NCI-H1092 (cell line): ENCODE measurements around the gene TEX55.
"Not testable (repeated sequence)": the region's sequence is repeated elsewhere in the genome, so short reads cannot be mapped to it uniquely, and the experiment has no call there.

Experiments
- DNase-seq: peaks from one replicate; lab custom pipeline; 2025; lab: John Stamatoyannopoulos, UW

Gene TEX55

DNA sequence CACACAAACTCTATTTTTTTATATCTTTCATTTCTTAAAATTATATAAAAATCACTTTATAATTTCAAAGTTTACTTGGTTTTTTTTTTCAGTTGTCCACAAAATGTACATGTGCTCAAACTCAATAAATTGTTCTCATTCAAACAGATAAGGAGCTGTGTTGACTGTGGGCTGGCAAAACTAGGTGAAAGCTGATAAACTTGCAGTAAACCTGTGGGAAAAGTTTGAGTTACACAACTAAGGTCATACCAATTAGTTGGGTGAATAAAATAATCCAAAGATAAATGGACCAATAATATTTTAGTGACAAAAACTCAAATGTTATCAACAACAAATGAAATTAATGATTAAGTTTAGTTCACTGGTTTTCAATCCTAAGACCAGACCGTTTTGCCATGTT, 14.8 kb downstream of the TEX55 start:
- no peak for DNase-seq

DNA sequence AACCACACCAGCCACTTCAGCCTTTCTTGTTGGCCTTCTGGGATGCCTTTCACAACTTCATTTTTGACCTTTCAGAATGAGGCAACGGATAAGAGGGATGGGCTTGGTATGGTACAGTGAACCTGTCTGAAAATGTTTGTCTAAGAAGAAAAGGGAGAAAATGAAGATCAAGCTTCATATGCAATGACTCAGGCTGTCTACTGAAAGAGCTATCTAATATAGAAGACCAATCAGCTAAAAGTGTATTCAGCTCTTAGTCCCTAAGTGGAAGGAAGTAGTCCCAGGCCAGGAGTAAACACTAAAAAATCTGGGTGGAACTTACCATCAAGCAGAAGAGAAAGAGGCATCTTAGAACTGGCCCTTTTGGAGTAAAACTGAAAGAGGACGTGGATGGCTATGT, 15.3 kb downstream of the TEX55 start:
- DNase-seq, result no peak

DNA sequence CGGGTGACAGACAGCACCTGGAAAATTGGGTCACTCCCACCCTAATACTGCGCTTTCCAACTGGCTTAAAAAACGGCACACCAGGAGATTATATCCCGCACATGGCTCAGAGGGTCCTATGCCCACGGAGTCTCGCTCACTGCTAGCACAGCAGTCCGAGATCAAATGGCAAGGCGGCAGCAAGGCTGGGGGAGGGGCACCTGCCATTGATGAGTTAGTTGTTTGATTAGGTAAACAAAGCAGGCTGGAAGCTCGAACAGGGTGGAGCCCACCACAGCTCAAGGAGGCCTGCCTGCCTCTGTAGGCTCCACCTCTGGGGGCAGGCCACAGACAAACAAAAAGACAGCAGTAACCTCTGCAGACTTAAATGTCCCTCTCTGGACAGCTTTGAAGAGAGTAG, 18.8 kb downstream of the TEX55 start:
- not testable (repeated sequence) for DNase-seq

DNA sequence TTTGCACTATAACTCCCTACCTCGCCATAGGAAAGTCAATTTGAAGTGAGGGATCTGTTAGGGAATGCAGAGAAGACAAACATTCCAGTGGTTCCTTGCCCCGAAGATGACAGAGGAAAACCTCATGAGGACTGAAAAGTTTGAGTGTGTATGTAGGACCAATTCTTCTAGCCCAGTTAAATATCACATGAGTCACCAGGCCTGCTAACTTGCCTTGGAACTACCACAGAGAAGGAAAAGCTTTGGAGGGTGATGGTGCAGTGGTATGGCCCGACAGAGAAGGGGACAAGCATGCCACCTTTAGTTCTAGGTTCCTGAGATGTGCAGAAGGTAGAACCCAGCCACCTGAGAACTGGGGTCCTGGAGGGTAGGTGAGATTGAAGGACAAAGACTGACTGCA, 24.9 kb downstream of the TEX55 start:
- no peak for DNase-seq

DNA sequence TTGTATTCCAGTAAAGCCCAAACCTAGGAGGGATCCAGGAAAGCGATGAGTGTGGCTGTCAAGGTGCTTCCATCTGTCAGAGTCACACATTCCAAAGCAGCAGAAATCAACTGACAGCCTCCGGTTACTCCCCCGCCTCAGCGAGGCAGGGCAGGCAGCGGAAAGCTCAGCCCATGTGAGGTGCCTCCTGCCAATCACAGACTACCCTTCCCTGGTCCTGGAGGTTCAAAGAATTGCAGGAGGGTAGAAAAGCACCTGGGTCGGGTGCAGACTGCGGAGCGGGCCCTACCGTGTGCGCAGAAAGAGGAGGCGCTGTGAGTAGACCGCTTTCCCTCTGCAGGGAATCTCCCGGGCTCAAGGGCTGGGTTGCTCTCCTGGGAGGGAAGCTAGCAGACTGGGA, 27.4 kb downstream of the TEX55 start, which contains the start of gene UPK1B:
Gene UPK1B (plus strand): TSS at position 274 of the 400 bp plus-strand sequence. CDS start 13,144 bp downstream, outside the sequence.
- no peak for DNase-seq

DNA sequence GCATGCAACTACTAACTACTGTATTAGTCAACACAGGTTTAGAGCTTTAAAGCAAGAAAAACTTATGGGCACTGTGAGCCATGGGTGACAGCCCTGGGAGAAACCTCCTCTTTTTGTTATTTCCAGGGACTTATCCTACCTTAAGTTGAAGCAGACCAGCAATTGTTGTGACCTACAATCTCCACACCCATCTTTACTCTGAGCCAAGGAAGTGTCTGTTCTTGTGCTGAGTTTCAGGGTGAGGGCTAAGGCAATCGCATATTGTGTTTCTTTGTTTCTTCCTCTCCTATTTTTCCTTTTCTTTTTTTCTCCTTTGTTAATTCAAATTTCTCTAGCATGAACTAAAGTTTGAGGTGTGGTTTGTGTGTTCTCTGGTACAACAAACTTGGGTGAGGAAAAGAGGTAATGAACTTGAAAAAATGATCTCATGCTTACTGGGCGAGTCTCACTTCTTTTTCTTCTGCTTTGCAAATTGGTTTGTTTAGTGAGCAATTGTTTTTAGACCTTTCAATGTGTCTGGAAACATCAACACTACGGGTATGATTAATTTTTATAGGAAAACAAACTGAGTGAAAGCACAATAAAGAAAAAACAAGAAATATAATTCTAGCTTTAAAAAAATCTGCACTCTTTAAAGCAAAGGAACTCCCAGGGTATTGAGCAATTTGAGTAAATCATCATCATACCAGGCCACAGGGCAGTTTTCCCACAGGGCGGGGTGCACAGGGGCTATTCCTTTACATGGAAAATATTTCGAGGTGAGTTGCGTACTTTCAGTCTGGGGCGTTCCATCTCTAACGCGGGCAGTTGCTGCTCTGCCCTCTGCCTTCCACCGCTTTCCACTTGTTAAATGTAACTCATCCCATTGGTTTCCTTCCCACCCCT, 30.1 kb downstream of the TEX55 start:
- DNase-seq, result no peak

DNA sequence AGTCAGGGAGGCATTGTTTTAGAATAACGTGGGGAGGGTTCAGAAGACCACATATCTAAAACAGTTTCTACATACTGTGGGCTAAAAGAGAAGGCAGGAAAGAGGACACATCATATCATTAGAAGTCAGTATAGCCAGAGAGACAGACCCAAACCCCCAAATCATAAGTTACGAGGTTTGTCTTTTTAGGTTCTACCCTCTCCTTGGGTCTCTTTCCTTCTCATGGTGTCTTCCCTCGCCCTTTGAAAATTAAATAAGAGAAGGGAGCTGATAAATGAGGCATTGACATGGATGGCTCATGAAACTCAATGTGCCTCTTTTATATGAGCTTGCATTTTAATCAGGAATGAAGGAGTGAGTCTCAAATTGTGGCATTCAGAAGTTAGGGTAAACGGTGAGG, 30.8 kb downstream of the TEX55 start:
- no peak for DNase-seq

DNA sequence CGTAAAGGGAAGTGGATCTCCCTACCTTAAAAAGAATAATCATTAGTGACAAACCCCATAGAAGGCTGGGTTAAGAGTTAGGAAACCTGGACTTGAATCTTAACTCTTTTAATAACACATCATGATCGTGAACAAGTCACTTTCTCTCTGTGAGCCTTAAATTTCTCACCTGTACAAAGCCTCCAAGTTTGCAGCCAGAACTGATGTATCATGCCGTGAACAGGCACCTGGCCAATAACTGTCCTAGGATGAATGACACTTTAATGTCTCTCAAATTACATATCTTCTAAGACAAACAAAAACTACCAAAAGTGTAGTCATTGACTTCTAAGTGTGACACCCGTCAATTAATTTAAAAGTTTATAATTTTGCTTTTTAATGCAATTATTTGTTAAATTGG, 31.4 kb downstream of the TEX55 start:
- DNase-seq, result no peak

DNA sequence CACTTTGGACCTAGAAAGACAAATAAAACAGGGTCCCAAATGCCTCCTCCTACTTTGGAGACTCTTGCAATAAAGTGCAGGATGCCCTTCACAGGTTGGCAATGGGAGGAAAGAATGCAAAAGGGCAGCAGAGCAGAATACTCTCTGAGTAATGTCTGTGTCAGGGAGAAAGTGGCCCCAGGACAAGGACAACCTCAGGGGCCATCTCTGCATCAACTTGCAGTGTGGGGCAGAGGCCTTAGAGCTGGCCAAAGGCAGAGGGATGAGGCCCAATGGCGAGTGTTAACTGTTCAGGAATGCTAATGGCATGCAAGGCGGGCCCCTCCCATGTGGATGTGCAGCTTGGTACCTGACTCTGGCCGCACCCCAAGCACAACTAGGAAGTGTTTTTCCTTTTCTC, 35.8 kb downstream of the TEX55 start:
- DNase-seq, result no peak

DNA sequence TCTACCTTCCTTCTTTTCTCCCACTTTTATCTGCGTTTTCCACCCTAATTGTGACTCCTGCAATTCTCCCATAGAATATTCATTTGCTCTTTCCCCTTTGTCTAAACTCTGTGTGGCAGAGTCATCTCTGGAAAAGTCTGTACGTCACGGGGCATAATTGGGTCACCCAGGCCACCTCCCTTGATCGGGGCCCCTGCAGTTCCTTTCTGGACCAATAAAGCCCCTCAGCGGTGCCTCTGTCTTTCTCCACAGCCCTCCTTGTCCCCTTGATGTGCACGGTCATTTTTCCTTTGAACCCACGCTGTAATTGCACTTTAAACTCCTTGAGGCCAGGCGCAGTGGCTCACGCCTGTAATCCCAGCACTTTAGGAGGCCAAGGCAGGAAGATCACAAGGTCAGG, 38.1 kb downstream of the TEX55 start:
- no peak for DNase-seq

DNA sequence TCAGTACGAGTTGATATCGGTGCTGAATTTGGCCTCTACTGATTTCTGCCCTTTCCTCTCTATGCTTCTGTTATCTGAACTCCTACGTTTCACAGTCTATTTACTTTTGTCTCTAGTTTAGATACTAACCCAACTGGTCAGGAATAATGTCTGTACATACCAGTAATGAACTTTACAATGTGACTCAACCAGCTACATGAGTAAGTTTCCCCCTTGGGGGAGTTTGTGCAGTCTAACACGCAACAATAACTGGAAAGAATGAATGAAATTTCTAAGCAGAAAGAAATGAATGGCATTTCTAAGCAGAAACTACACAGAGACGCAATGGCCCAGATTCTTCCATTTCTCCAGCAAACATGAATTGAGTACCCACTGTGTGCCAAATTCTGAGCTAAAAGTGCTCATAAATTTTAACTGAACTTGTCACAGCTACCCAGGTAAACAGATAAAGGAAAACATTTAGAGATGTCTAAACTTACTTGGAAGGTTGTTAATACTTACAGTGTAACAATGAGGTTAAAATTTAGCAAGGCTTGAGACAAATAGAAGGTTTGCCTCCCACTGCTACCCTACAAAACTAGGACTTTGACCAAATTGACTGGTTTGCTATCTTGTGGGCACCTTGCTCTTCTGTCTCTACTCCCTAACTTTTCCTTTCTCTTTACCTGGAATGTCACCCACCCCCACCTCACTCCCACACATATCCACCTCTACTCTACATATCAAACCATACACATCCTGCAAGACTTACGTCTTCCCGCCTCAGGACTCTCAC, 39.0 kb downstream of the TEX55 start:
- DNase-seq, result no peak

DNA sequence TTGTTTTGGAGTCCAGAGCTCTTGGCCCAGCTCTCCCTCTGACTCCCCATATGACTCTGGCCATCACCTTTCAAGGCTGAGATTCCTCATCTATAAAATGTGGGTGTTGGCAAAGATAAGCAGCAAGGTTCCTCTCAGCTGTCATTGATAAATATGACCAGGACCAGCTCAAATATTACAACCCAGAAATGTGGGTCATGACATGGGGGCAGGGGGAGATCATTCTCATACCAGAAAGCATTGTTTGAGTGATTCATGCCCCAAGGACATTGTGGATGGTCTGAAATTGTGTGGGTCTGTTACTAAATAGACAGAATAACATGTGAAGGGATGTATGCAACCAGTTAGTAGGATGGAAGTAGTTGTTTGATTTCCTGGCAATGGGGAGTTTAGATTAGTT, 41.3 kb downstream of the TEX55 start:
- DNase-seq, result no peak

DNA sequence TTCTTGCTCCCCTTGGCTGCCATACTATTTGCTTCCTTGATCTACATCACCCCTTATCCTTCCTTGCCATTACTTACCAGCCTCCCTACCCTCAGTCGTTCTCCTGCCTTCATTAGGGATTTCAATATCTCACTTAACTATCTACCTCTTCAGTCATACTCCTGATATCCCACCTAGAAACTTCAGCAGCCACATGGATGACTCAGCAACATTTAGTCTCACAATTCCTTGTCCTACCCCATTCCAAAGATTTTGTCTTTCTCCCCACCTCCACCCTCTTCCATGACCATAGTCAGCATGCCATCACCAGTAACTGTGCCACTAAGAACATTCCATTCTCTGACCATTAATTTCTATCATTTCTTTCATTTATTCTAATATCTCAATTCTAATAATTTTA, 45.8 kb downstream of the TEX55 start:
- no peak for DNase-seq

DNA sequence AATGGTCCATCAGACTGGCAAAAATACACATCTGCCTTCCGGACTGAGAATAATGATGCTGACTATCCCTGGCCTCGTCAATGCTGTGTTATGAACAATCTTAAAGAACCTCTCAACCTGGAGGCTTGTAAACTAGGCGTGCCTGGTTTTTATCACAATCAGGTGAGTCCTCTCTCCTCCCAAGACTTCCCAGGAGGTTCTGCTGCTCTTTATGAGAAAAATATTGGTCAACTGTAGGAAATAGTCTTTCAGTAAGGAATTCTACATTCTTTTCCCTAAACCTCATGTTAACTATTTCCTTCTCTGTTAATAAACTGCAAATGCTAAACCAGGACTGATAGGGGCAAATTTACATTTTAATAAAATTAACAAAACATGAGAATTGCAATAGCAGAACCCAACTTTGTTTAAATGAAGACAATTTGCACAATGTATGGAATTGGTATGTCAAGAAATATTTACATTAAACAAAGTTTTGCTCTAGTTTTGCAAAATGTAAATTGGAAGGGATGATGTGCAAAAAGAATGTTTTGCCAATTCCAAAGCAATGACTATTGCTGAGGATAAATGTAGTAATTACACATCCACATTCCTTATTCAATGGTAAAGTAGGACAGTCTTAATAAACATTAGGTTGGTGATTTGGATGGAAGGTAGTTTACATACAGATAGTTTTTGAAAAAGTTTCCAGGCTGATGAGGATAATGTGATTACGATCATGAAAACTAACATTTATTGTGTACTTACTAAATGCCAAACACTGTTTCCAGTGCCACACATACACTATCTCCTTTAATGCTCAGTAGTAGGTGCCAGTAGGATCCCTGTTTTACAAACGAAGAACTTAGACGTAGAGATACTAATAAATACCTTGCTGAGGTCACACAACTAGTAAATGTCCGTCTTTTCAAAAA, 48.5 kb downstream of the TEX55 start:
- DNase-seq, result no peak

DNA sequence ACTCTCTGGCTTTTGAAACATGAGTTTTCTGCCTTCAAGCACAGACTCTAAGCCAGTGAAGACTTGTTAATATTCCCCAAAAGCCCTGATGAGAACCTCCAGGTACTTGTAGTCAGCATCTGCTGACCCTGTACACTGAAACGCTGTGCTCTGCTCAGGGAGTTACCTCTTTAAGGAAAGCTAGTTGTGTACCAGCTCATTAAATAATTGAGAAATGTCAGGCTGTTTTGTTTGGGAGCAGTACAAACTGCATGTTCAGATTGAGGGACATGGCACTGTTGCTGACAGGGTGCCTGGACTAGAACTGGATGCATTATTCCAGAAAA, 49.1 kb downstream of the TEX55 start:
- no peak for DNase-seq

DNA sequence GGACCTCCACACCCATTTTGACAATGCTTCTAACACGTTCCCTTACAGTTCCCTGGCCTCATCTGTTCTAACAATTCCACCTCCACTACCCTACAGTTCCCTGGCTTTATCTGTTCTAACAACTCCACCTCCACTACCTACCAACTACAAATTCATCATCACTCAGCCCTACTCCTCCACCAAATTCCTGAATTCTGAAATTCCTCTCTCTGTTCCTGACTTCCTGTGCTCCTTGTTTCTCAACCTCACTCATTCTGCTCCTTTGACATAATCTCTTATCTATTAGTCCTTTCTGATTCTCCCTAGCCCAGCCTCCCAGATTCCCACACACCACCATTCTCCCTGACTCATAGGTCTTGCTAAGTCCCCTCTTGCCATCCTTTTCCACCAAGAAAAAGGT, 49.9 kb downstream of the TEX55 start:
- DNase-seq, result no peak
